ENCODE measurements around the gene PDE6A.

DNA sequence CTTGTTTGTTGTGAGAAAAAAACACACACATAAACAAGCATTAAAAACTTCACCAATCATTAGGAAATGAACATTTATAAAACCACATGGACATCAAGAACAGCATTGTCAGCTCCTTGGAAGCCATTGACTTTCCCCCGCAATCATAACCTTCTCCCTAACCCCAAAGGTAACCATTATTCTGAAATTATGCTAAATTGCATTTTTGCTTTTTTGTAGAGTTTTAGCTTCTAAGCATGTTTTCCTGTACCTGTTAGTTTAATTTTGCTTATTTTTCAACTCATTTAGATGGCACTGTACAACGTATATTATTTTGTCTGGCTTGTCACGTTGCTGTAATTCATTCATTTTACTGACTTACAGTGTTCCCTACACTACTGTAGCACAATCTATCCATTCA is 36.8 kb downstream of the PDE6A start:
- TF ChIP-seq, protein P1, sequence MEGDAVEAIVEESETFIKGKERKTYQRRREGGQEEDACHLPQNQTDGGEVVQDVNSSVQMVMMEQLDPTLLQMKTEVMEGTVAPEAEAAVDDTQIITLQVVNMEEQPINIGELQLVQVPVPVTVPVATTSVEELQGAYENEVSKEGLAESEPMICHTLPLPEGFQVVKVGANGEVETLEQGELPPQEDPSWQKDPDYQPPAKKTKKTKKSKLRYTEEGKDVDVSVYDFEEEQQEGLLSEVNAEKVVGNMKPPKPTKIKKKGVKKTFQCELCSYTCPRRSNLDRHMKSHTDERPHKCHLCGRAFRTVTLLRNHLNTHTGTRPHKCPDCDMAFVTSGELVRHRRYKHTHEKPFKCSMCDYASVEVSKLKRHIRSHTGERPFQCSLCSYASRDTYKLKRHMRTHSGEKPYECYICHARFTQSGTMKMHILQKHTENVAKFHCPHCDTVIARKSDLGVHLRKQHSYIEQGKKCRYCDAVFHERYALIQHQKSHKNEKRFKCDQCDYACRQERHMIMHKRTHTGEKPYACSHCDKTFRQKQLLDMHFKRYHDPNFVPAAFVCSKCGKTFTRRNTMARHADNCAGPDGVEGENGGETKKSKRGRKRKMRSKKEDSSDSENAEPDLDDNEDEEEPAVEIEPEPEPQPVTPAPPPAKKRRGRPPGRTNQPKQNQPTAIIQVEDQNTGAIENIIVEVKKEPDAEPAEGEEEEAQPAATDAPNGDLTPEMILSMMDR (IDR thresholded peaks at IDR 0.05; ENCODE audit: low read depth, low read length): no peak
- no peak for TF ChIP-seq EZH2phosphoT487 (IDR thresholded peaks at IDR 0.05; ENCODE audit: low read depth)
